OCI-LY7 (cell line): ENCODE data around the gene GPX6. TPM values are rescaled to one million over a fixed set of nuclear protein-coding genes. Genes with fewer than 3 reads are reported as not detected.
"Not testable (repeated sequence)": the region's sequence is repeated elsewhere in the genome, so short reads cannot be mapped to it uniquely, and the experiment has no call there.

Source experiments
- BruUV-seq: library from RNA; stranded (reverse); fragments of 400-500 nt; replicated peaks from 2 replicates; lab custom pipeline; 2021; lab: Mats Ljungman, UMichigan
- CTCF ChIA-PET: fragments of 300-600 bp; sonication (Branson Sonifier 250); formaldehyde crosslinking; loops from one replicate; lab custom pipeline; 2022; ENCODE audit warnings: antibody characterized with exemption; ENCODE audit not compliant: unreplicated experiment; lab: Charles Lee
- POLR2A ChIA-PET: fragments of 300-600 bp; sonication (Branson Sonifier 250); formaldehyde crosslinking; loops from one replicate; lab custom pipeline; 2022; ENCODE audit warnings: antibody characterized with exemption; lab: Charles Lee
- DNase-seq: peaks from one replicate; pipeline ENCODE4 v3.0.0-alpha.2; 2015; ENCODE audit warnings: low spot score
- H2AFZ ChIP-seq: fragments of 200-600 bp; sonication (generic), shearing (Covaris generic); 2 replicates; pipeline ENCODE4 v1.6.1; 2014; ENCODE audit warnings: mild to moderate bottlenecking, antibody characterized with exemption, low read length, moderate library complexity
- H3K27ac ChIP-seq: fragments of 200-600 bp; sonication (generic); 2 replicates; pipeline ENCODE4 v1.5.1; 2014; ENCODE audit warnings: mixed run types, low read depth, mild to moderate bottlenecking, moderate library complexity, low read length, inconsistent platforms; ENCODE audit not compliant: poor library complexity, severe bottlenecking
- H3K36me3 ChIP-seq: fragments of 200-600 bp; sonication (generic); 2 replicates; pipeline ENCODE4 v1.6.1; 2014; ENCODE audit warnings: mild to moderate bottlenecking, antibody characterized with exemption, low read length, moderate library complexity, mixed read lengths; ENCODE audit not compliant: insufficient read depth
- H3K4me1 ChIP-seq: fragments of 200-600 bp; sonication (generic); 2 replicates; pipeline ENCODE4 v1.5.1; 2014; ENCODE audit warnings: mild to moderate bottlenecking, low read length; ENCODE audit not compliant: insufficient read depth, poor library complexity, severe bottlenecking
- H3K4me2 ChIP-seq: fragments of 200-600 bp; sonication (generic); 2 replicates; pipeline ENCODE4 v1.6.1; 2014; ENCODE audit warnings: mild to moderate bottlenecking, low read length
- H3K4me3 ChIP-seq: fragments of 200-600 bp; sonication (generic); 2 replicates; pipeline ENCODE4 v1.5.1; 2014; ENCODE audit warnings: mild to moderate bottlenecking, low read depth, low read length; ENCODE audit not compliant: poor library complexity, severe bottlenecking
- H3K79me2 ChIP-seq: fragments of 200-600 bp; sonication (generic); 2 replicates; pipeline ENCODE4 v1.6.1; 2016; ENCODE audit warnings: low read depth, mild to moderate bottlenecking, low read length, moderate library complexity, mixed read lengths; ENCODE audit not compliant: insufficient read depth
- H3K9me2 ChIP-seq: fragments of 200-600 bp; sonication (generic); 2 replicates; pipeline ENCODE4 v1.6.1; 2016; ENCODE audit warnings: mild to moderate bottlenecking, low read length, mixed read lengths; ENCODE audit not compliant: insufficient read depth
- H3K9me3 ChIP-seq: fragments of 200-600 bp; sonication (generic); 2 replicates; pipeline ENCODE4 v1.6.1; 2014; ENCODE audit warnings: mild to moderate bottlenecking, mixed run types, low read length, mixed read lengths
- H4K20me1 ChIP-seq: fragments of 200-600 bp; sonication (generic); 2 replicates; pipeline ENCODE4 v1.6.1; 2014; ENCODE audit warnings: mild to moderate bottlenecking, antibody characterized with exemption, low read length, moderate library complexity, mixed read lengths; ENCODE audit not compliant: insufficient read depth
- CTCF ChIP-seq: fragments of 200-600 bp; sonication (generic); conservative IDR thresholded peaks from 2 replicates; pipeline ENCODE4 v1.5.1; 2014; ENCODE audit warnings: mild to moderate bottlenecking, antibody characterized with exemption, low read length, moderate library complexity, mixed read lengths
- EZH2phosphoT487 ChIP-seq: fragments of 200-600 bp; sonication (generic); IDR thresholded peaks from 2 replicates; pipeline ENCODE4 v1.6.1; 2018; ENCODE audit warnings: low read depth, borderline replicate concordance, mild to moderate bottlenecking, mixed run types, antibody characterized with exemption, low read length, moderate library complexity, mixed read lengths
- intact Hi-C: fragments of 100-400 bp; cut with micrococcal nuclease; formaldehyde crosslinking; loops from one replicate; pipeline ENCODE4 v1.10.0; 2022; ENCODE audit not compliant: unreplicated experiment
- total RNA-seq, 2 experiments: library from RNA; depleted of rRNA in 1 of 2; stranded (reverse); fragments of >200 nt in 1 of 2; shearing (Covaris generic) in 1 of 2; gene quantifications; 2 replicates each; pipeline ENCODE4 v1.2.3, GENCODE V29; 2014 to 2022

GPX6 gene
- total RNA-seq, 2 experiments from 2014 or later = not detected

GRCh38 chr6:28480253-28480932 is 35.2 kb downstream of the GPX6 start:
- H2AFZ ChIP-seq = no peak overlapping the region
- no peaks in the 10 kb centered on the region for H4K20me1 ChIP-seq
- CTCF ChIA-PET = no interaction called here
- no peaks in the 10 kb centered on the region for H3K9me2 ChIP-seq
- POLR2A ChIA-PET = no interaction called here
- H3K36me3 ChIP-seq = no peaks in the 10 kb centered on the region
- intact Hi-C loops = no loop called here
- BruUV-seq = no TSS peak
- no peaks in the 10 kb centered on the region for H3K79me2 ChIP-seq
- no peak overlapping the region for H3K4me3 ChIP-seq
- no peak for TF ChIP-seq EZH2phosphoT487
- TF ChIP-seq CTCF = no peak
- DNase-seq = no peak
- no peaks in the 10 kb centered on the region for H3K9me3 ChIP-seq
- H3K4me2 ChIP-seq = no peak overlapping the region
- H3K27ac ChIP-seq = no peak overlapping the region
- no peaks in the 10 kb centered on the region for H3K4me1 ChIP-seq

DNA sequence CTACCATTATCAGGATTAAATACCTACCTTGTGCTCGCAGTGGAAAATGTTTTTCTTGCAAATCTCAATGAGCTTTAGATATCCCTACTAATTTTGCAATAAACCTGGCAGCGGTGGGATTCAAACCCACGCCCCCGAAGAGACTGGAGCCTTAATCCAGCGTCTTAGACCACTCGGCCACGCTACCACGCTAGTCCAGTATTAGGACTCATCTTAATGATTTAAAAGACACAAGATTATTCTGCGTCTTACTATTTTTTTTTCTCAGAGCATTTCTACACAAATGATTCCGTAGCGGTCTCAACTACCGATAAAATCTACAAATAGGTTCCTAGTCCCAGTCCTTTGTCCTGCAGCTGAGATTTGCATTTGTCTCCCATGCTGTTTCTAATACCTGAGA is 37.1 kb downstream of the GPX6 start:
- Histone ChIP-seq H3K4me1 (no peaks in the 10 kb centered on the region), H3K27ac (no peak overlapping the region), H3K9me2 (no peaks in the 10 kb centered on the region), H3K4me3 (no peak overlapping the region), H4K20me1 (no peaks in the 10 kb centered on the region), H3K36me3 (no peaks in the 10 kb centered on the region), H3K4me2 (no peak overlapping the region), H2AFZ (no peak overlapping the region), H3K9me3 (no peaks in the 10 kb centered on the region), H3K79me2 (no peaks in the 10 kb centered on the region)
- TF ChIP-seq EZH2phosphoT487 (no peak), CTCF (no peak)
- intact Hi-C loops = no loop called here
- BruUV-seq = no TSS peak
- CTCF ChIA-PET = no interaction called here
- DNase-seq = no peak
- POLR2A ChIA-PET = no interaction called here

DNA sequence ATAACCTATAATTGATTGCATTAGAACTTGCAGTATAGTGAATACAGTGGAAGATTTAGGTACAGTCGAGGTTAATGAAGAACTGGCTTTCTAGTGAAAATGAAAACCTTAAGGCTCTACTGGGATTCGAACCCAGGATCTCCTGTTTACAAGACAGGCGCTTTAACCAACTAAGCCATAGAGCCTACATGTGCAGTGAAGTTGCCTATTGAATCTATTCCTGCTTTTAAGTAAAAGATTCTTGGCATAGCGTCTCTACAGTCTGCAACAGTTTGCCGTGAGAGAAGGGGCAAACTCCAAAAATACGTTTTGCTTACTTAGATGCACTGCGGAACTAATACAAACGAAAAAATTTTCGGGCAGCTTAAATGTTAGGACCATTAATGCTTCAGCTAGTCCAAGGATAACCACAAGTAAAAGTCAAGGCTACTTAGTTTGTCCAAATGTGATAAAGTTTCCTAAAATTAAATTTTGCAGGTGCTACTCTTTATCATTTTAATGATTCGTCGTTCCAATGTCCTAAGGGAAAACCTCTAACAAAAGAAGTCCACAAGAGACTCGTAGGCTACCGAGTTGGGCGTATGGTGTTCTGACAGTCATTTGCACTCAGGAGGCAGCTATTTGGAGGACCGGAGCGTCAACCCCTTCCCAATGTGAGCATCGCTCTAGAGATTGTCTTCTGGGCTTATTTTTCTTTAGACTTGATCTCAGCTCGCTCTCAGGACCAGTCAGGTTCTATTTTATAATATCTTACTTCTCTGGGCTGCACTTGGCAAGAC is 41.0 kb downstream of the GPX6 start:
- TF ChIP-seq EZH2phosphoT487 (no peak), CTCF (no peak)
- CTCF ChIA-PET = no interaction called here
- DNase-seq = peak; percentile 4
- no peak overlapping the region for H3K4me2 ChIP-seq
- no peak overlapping the region for H2AFZ ChIP-seq
- no peaks in the 10 kb centered on the region for H3K4me1 ChIP-seq
- no TSS peak for BruUV-seq
- H3K9me2 ChIP-seq = no peaks in the 10 kb centered on the region
- no peaks in the 10 kb centered on the region for H3K79me2 ChIP-seq
- no peaks in the 10 kb centered on the region for H4K20me1 ChIP-seq
- POLR2A ChIA-PET = interaction anchor here (0.7 kb wide), 1 partner anchor 25 kb away, joined by 3 read pairs; no protein-coding TSS in a partner anchor
- no peaks in the 10 kb centered on the region for H3K36me3 ChIP-seq
- intact Hi-C loops = no loop called here
- H3K27ac ChIP-seq = no peak overlapping the region
- no peak overlapping the region for H3K4me3 ChIP-seq
- H3K9me3 ChIP-seq = no peaks in the 10 kb centered on the region

DNA sequence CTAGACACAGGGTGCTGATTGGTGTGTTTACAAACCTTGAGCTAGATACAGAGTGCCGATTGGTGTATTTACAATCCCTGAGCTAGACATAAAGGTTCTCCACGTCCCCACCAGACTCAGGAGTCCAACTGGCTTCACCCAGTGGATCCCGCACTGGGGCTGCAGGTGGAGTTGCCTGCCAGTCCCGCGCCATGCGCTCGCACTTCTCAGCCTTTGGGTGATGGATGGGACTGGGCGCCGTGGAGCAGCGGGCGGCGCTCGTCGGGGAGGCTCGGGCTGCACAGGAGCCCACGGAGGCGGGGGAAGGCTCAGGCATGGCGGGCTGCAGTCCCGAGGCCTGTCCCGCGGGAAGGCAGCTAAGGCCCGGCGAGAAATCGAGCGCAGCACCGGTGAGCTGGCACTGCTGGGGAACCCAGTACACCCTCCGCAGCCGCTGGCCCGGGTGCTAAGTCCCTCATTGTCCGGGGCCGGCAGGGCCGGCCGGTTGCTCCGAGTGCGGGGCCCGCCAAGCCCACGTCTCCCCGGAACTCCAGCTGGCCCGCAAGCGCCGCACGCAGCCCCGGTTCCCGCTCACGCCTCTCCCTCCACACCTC is 46.3 kb downstream of the GPX6 start:
- H3K4me2 ChIP-seq, H3K9me2 ChIP-seq, H3K36me3 ChIP-seq, CTCF ChIA-PET, H4K20me1 ChIP-seq, H3K9me3 ChIP-seq, intact Hi-C loops, H3K4me3 ChIP-seq, DNase-seq, H3K79me2 ChIP-seq, H3K27ac ChIP-seq, H2AFZ ChIP-seq, POLR2A ChIA-PET, H3K4me1 ChIP-seq, BruUV-seq: not testable (repeated sequence)
